Smooth muscle cell of trachea (primary cell): Measurements from ENCODE around the gene CYCS. TPM values are rescaled to one million over a fixed set of nuclear protein-coding genes. Genes with fewer than 3 reads are reported as not detected.

ENCODE experiments used
- total RNA-seq: library from RNA; depleted of rRNA; stranded (reverse); fragments of >200 nt; gene quantifications from 2 replicates; pipeline ENCODE4 v1.2.1, GENCODE V29; 2014

CYCS gene
- 16.4 and 24.3 TPM in 2 replicates for total RNA-seq

GRCh38 chr7:25125137-25125946, at the start of gene CYCS:
CYCS (minus strand) TSS chr7:25125260; CDS start chr7:25124119, 1,141 bp downstream.

Other genes starting within 250 kb of the CYCS start
- 24.9 and 45.0 TPM in 2 replicates for gene OSBPL3, start 145.1 kb downstream of the CYCS start, total RNA-seq
- not detected in 2 replicates for gene NPVF, start 103.2 kb upstream of the CYCS start, total RNA-seq